Measurements from ENCODE around the gene MAN1C1. TPM values are rescaled to one million over a fixed set of nuclear protein-coding genes. Genes with fewer than 3 reads are reported as not detected.

MAN1C1 gene
- polyA plus RNA-seq, 1 donor from 2014 or later, result 1.3 TPM

DNA sequence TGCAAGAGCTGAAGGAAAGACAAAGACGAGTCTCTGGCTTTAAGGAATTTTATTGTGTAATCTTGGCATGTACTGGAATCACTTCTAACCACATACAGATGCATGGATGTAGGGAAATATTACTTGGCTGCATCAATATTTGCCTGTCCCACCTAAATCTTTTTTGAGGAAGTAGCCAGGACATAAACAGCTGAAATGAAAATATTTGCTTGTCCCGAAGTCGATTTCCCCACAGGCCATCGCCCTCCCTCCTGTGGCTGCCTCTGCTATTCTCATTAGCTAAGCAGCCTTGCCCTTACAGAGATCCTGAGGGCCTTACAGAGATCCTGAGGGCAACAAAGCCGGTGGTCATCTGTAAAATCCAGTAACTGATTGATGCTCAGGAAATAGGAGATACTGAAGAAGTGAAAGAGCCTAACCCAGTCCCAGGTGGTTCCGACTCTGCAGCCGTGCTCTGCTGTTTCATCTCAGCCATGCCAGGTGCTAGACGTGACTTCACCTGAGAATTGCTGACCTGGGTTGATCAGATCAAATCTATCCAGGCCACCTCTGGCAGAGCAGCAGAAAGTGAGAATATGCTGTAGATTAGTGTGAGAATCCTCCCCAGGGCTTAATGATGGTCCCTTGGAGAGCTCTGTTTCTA lies 25.5 kb downstream of the MAN1C1 start:
- no peaks in the 10 kb centered on the region for H4K20me1 ChIP-seq (ENCODE audit: insufficient read depth)
- H3K27me3 ChIP-seq (ENCODE audit: insufficient read depth, low read depth, low read length), result no peaks in the 10 kb centered on the region
- no peak overlapping the region for H3K27ac ChIP-seq (ENCODE audit: low read length)
- no peaks in the 10 kb centered on the region for H3F3A ChIP-seq (ENCODE audit: insufficient read depth, low read length, poor library complexity, severe bottlenecking)
- no peaks in the 10 kb centered on the region for H3K79me2 ChIP-seq (replicated peaks; ENCODE audit: insufficient read depth, low read length)
- H3K9ac ChIP-seq (ENCODE audit: low read length), result no peak overlapping the region
- H3K4me2 ChIP-seq (ENCODE audit: low read length), result no peak overlapping the region
- H3K36me3 ChIP-seq (ENCODE audit: insufficient read depth, low read length), result no peaks in the 10 kb centered on the region
- TF ChIP-seq, protein P1, sequence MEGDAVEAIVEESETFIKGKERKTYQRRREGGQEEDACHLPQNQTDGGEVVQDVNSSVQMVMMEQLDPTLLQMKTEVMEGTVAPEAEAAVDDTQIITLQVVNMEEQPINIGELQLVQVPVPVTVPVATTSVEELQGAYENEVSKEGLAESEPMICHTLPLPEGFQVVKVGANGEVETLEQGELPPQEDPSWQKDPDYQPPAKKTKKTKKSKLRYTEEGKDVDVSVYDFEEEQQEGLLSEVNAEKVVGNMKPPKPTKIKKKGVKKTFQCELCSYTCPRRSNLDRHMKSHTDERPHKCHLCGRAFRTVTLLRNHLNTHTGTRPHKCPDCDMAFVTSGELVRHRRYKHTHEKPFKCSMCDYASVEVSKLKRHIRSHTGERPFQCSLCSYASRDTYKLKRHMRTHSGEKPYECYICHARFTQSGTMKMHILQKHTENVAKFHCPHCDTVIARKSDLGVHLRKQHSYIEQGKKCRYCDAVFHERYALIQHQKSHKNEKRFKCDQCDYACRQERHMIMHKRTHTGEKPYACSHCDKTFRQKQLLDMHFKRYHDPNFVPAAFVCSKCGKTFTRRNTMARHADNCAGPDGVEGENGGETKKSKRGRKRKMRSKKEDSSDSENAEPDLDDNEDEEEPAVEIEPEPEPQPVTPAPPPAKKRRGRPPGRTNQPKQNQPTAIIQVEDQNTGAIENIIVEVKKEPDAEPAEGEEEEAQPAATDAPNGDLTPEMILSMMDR (IDR thresholded peaks at IDR 0.05; ENCODE audit: poor library complexity, severe bottlenecking), result no peak
- TF ChIP-seq SMC3 (conservative IDR thresholded peaks at IDR 0.05; ENCODE audit: poor library complexity), result no peak
- TF ChIP-seq EP300 (conservative IDR thresholded peaks at IDR 0.05; ENCODE audit: poor library complexity, severe bottlenecking), result no peak
- no peak for TF ChIP-seq MXI1 (conservative IDR thresholded peaks at IDR 0.05; ENCODE audit: poor library complexity, severe bottlenecking)
- TF ChIP-seq, protein P2, sequence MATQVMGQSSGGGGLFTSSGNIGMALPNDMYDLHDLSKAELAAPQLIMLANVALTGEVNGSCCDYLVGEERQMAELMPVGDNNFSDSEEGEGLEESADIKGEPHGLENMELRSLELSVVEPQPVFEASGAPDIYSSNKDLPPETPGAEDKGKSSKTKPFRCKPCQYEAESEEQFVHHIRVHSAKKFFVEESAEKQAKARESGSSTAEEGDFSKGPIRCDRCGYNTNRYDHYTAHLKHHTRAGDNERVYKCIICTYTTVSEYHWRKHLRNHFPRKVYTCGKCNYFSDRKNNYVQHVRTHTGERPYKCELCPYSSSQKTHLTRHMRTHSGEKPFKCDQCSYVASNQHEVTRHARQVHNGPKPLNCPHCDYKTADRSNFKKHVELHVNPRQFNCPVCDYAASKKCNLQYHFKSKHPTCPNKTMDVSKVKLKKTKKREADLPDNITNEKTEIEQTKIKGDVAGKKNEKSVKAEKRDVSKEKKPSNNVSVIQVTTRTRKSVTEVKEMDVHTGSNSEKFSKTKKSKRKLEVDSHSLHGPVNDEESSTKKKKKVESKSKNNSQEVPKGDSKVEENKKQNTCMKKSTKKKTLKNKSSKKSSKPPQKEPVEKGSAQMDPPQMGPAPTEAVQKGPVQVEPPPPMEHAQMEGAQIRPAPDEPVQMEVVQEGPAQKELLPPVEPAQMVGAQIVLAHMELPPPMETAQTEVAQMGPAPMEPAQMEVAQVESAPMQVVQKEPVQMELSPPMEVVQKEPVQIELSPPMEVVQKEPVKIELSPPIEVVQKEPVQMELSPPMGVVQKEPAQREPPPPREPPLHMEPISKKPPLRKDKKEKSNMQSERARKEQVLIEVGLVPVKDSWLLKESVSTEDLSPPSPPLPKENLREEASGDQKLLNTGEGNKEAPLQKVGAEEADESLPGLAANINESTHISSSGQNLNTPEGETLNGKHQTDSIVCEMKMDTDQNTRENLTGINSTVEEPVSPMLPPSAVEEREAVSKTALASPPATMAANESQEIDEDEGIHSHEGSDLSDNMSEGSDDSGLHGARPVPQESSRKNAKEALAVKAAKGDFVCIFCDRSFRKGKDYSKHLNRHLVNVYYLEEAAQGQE (IDR thresholded peaks at IDR 0.05; ENCODE audit: borderline replicate concordance), result no peak
- no peak for TF ChIP-seq POLR2AphosphoS5 (IDR thresholded peaks at IDR 0.05)
- no peak for TF ChIP-seq TAF1 (IDR thresholded peaks at IDR 0.05; ENCODE audit: low read depth)
- TF ChIP-seq RAD21 (conservative IDR thresholded peaks at IDR 0.05), result no peak
- TF ChIP-seq EZH2 (IDR thresholded peaks at IDR 0.05; ENCODE audit: borderline replicate concordance, insufficient read depth, low read length, poor library complexity, severe bottlenecking), result no peak
- no peak overlapping the region for H2AFZ ChIP-seq (ENCODE audit: low read depth, low read length)
- no peak overlapping the region for H3K4me3 ChIP-seq (ENCODE audit: low read length)
- H3K9me3 ChIP-seq (ENCODE audit: low read length), result peaks cover 5% of the 10 kb centered on the region
- H3K9me2 ChIP-seq (ENCODE audit: insufficient read depth, low read length), result no peaks in the 10 kb centered on the region

DNA sequence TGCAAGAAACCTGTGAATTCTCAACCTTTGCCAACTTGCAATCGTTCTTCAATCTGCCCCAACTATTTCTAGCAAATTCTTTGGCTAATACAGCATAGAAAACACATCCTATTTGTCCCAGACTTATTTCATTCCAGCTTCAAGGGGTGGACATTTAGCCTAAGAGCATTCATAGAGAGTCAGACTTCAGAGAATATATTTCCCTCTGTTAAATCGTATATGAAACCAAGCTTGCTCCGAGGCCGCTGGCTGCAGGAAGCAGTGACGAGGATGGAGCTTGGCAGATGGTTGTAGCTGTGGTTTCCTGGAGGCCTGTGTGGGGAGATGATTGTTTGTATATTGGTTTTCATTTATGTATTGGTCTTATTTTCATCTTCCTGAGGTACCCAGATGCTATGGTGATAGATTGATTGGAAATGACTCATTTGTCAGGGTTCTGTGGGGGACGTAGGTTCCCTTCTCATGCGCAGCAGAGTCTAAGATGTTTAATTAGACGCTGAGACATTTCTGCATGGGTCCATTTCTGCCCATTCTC lies 26.1 kb downstream of the MAN1C1 start:
- H3K36me3 ChIP-seq (ENCODE audit: insufficient read depth, low read length), result no peaks in the 10 kb centered on the region
- TF ChIP-seq SMC3 (conservative IDR thresholded peaks at IDR 0.05; ENCODE audit: poor library complexity), result no peak
- TF ChIP-seq EP300 (conservative IDR thresholded peaks at IDR 0.05; ENCODE audit: poor library complexity, severe bottlenecking), result no peak
- no peak for TF ChIP-seq EZH2 (IDR thresholded peaks at IDR 0.05; ENCODE audit: borderline replicate concordance, insufficient read depth, low read length, poor library complexity, severe bottlenecking)
- TF ChIP-seq, protein P2 (IDR thresholded peaks at IDR 0.05; ENCODE audit: borderline replicate concordance), result no peak
- TF ChIP-seq MXI1 (conservative IDR thresholded peaks at IDR 0.05; ENCODE audit: poor library complexity, severe bottlenecking), result no peak

More for the DNA sequence above, 26.1 kb downstream of the MAN1C1 start:
- Histone ChIP-seq H3K27me3 (ENCODE audit: insufficient read depth, low read depth, low read length) (no peaks in the 10 kb centered on the region), H3K27ac (ENCODE audit: low read length) (no peak overlapping the region), H3K9ac (ENCODE audit: low read length) (no peak overlapping the region), H3K9me3 (ENCODE audit: low read length) (peaks cover 5% of the 10 kb centered on the region), H3K4me2 (ENCODE audit: low read length) (no peak overlapping the region), H3K9me2 (ENCODE audit: insufficient read depth, low read length) (no peaks in the 10 kb centered on the region), H3K4me3 (ENCODE audit: low read length) (no peak overlapping the region), H4K20me1 (ENCODE audit: insufficient read depth) (no peaks in the 10 kb centered on the region), H3K79me2 (replicated peaks; ENCODE audit: insufficient read depth, low read length) (no peaks in the 10 kb centered on the region), H2AFZ (ENCODE audit: low read depth, low read length) (no peak overlapping the region), H3F3A (ENCODE audit: insufficient read depth, low read length, poor library complexity, severe bottlenecking) (no peaks in the 10 kb centered on the region)
